ENCODE results near the gene GCSH. TPM values are rescaled to one million over a fixed set of nuclear protein-coding genes. Genes with fewer than 3 reads are reported as not detected.

Gene GCSH
- polyA plus RNA-seq, 1 of the 3 experiments (the other 2 are of a cell fraction), result 20.7 TPM

GRCh38 chr16:81099958-81100357 is 3.8 kb upstream of the GCSH start:
- TF ChIP-seq RFX5 (IDR thresholded peaks at IDR 0.05; ENCODE audit: low read length) (no peak), MAX (IDR thresholded peaks at IDR 0.05; ENCODE audit: low read depth) (no peak), TCF12 (IDR thresholded peaks at IDR 0.05) (no peak), GABPA (IDR thresholded peaks at IDR 0.05; ENCODE audit: low read depth) (no peak), TEAD4 (IDR thresholded peaks at IDR 0.05; ENCODE audit: borderline replicate concordance, insufficient read depth) (no peak), ELF1 (IDR thresholded peaks at IDR 0.05) (no peak), PBX3 (IDR thresholded peaks at IDR 0.05) (no peak), EZH2phosphoT487 (IDR thresholded peaks at IDR 0.05; ENCODE audit: borderline replicate concordance, low read depth) (no peak)
- TF ChIP-seq, protein P1, sequence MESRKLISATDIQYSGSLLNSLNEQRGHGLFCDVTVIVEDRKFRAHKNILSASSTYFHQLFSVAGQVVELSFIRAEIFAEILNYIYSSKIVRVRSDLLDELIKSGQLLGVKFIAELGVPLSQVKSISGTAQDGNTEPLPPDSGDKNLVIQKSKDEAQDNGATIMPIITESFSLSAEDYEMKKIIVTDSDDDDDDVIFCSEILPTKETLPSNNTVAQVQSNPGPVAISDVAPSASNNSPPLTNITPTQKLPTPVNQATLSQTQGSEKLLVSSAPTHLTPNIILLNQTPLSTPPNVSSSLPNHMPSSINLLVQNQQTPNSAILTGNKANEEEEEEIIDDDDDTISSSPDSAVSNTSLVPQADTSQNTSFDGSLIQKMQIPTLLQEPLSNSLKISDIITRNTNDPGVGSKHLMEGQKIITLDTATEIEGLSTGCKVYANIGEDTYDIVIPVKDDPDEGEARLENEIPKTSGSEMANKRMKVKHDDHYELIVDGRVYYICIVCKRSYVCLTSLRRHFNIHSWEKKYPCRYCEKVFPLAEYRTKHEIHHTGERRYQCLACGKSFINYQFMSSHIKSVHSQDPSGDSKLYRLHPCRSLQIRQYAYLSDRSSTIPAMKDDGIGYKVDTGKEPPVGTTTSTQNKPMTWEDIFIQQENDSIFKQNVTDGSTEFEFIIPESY (IDR thresholded peaks at IDR 0.05; ENCODE audit: borderline replicate concordance, low read depth), result no peak
- CTCF ChIA-PET, result interaction anchor here (2.4 kb wide), 1 partner anchor 64 kb away, joined by 6 read pairs; the partner anchor contains the start of gene ATMIN

DNA sequence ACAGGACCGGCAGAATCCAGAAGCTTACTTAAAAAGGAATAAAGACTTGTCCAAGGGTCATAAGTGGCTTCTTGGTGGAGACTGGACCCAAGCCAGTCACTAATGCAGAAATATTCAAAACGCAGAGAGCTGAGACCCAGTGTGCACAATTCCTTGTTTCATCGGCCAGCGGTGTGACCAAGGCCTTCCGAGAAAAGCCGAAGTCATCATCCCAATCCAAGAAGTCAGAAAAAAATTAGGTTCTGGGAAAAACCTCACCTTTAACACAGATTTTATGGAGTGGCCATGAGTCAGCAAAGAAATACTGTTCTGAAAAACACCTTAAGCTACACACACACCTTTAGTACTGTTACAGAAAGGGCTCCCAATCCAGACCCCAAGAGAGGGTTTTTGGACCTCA is 1.0 kb upstream of the GCSH start:
- Histone ChIP-seq H2AFZ (ENCODE audit: low read depth) (0 out of 2 replicates have a peak overlapping the region, but pooled peaks have one; percentile 97), H3K4me2 (no peak overlapping the region), H3K9me3 (no peaks in the 10 kb centered on the region), H3K79me2 (ENCODE audit: insufficient read depth) (peaks cover 35% of the 10 kb centered on the region), H4K20me1 (ENCODE audit: insufficient read depth) (no peaks in the 10 kb centered on the region), H3K27me3 (ENCODE audit: insufficient read depth) (no peaks in the 10 kb centered on the region), H3F3A (replicated peaks; ENCODE audit: insufficient read depth) (no peaks in the 10 kb centered on the region), H3K27ac (ENCODE audit: low read depth in 2 of 2, low read length in 1 of 2) (no peak overlapping the region), H3K9me2 (no peaks in the 10 kb centered on the region), H3K9ac (no peak overlapping the region), H3K36me3 (replicated peaks in 1 of 2; ENCODE audit: control insufficient read depth in 1 of 2, insufficient read depth in 2 of 2, low read length in 1 of 2) (peaks cover 0 to 14% of the 10 kb centered on the region in 2 experiments), H3K4me3 (ENCODE audit: low read depth in 2 of 2, low read length in 1 of 2) (no peak overlapping the region), H3K4me1 (ENCODE audit: control insufficient read depth in 1 of 2, insufficient read depth in 2 of 2, low read depth in 1 of 2, low read length in 1 of 2) (peaks cover 0 to 4% of the 10 kb centered on the region in 2 experiments; a peak in 1 of 4 replicates)
- POLR2A ChIA-PET, result no interaction called here
- no peak for DNase-seq
- WGBS (ENCODE audit: low lambda C conversion rate), result 94% methylated on average over 6 of the region's 6 CpGs
- CTCF ChIA-PET, result interaction anchor here (1.0 kb wide), 1 partner anchor 62 kb away, joined by 4 read pairs; the partner anchor contains the start of gene ATMIN
- TF ChIP-seq MXI1 (IDR thresholded peaks at IDR 0.05; ENCODE audit: low read depth, low read length) (no peak), CHD2 (IDR thresholded peaks at IDR 0.05; ENCODE audit: low read length, partially characterized antibody) (no peak), NRF1 (IDR thresholded peaks at IDR 0.05; ENCODE audit: low read depth, low read length) (no peak), SMC3 (IDR thresholded peaks at IDR 0.05; ENCODE audit: low read depth, low read length) (no peak), NFIC (IDR thresholded peaks at IDR 0.05; ENCODE audit: borderline replicate concordance) (no peak), USF2 (IDR thresholded peaks at IDR 0.05; ENCODE audit: borderline replicate concordance, low read depth, low read length) (no peak), REST (IDR thresholded peaks at IDR 0.05; ENCODE audit: low read depth, low read length) (no peak), RXRA (IDR thresholded peaks at IDR 0.05; ENCODE audit: borderline replicate concordance, low read depth) (no peak), RFX5 (IDR thresholded peaks at IDR 0.05; ENCODE audit: low read length) (no peak), SIN3A (IDR thresholded peaks at IDR 0.05; ENCODE audit: borderline replicate concordance, low read depth, low read length) (no peak)
- TF ChIP-seq, protein P2, sequence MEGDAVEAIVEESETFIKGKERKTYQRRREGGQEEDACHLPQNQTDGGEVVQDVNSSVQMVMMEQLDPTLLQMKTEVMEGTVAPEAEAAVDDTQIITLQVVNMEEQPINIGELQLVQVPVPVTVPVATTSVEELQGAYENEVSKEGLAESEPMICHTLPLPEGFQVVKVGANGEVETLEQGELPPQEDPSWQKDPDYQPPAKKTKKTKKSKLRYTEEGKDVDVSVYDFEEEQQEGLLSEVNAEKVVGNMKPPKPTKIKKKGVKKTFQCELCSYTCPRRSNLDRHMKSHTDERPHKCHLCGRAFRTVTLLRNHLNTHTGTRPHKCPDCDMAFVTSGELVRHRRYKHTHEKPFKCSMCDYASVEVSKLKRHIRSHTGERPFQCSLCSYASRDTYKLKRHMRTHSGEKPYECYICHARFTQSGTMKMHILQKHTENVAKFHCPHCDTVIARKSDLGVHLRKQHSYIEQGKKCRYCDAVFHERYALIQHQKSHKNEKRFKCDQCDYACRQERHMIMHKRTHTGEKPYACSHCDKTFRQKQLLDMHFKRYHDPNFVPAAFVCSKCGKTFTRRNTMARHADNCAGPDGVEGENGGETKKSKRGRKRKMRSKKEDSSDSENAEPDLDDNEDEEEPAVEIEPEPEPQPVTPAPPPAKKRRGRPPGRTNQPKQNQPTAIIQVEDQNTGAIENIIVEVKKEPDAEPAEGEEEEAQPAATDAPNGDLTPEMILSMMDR (IDR thresholded peaks at IDR 0.05), result no peak

More at GRCh38 chr16:81099958-81100357, 3.8 kb upstream of the GCSH start:
- POLR2A ChIA-PET, result no interaction called here
- H3K27me3 ChIP-seq (ENCODE audit: insufficient read depth), result no peaks in the 10 kb centered on the region
- H2AFZ ChIP-seq (ENCODE audit: low read depth), result no peak overlapping the region
- no peaks in the 10 kb centered on the region for H3F3A ChIP-seq (replicated peaks; ENCODE audit: insufficient read depth)
- no peak for DNase-seq
- no peaks in the 10 kb centered on the region for H3K9me2 ChIP-seq
- H3K9ac ChIP-seq, result no peak overlapping the region
- H3K4me1 ChIP-seq (ENCODE audit: control insufficient read depth in 1 of 2, insufficient read depth in 2 of 2, low read depth in 1 of 2, low read length in 1 of 2), result peaks cover 0 to 4% of the 10 kb centered on the region in 2 experiments; a peak in 1 of 4 replicates
- H3K36me3 ChIP-seq (replicated peaks in 1 of 2; ENCODE audit: control insufficient read depth in 1 of 2, insufficient read depth in 2 of 2, low read length in 1 of 2), result no peaks in the 10 kb centered on the region
- no peaks in the 10 kb centered on the region for H4K20me1 ChIP-seq (ENCODE audit: insufficient read depth)
- H3K9me3 ChIP-seq, result no peaks in the 10 kb centered on the region
- H3K27ac ChIP-seq (ENCODE audit: low read depth in 2 of 2, low read length in 1 of 2), result no peak overlapping the region
- no peak overlapping the region for H3K4me2 ChIP-seq
- H3K4me3 ChIP-seq (ENCODE audit: low read depth in 2 of 2, low read length in 1 of 2), result no peak overlapping the region
- peaks cover 8% of the 10 kb centered on the region for H3K79me2 ChIP-seq (ENCODE audit: insufficient read depth)

All from SK-N-SH (cell line).